Keratinocyte (primary cell): Measurements from ENCODE around the gene NEIL1. TPM values are rescaled to one million over a fixed set of nuclear protein-coding genes. Genes with fewer than 3 reads are reported as not detected.

Source experiments
- DNase-seq: peaks from one replicate; pipeline ENCODE4 v3.0.0-alpha.2; 2011; ENCODE audit warnings: low read depth, missing footprints, low spot score
- FAIRE-seq: peaks from 2 replicates; lab custom pipeline; 2011; peaks lifted over from hg19 to GRCh38; lab: Jason Lieb, UNC
- H2AFZ ChIP-seq: 2 replicates; pipeline ENCODE4 v1.6.0; 2012; ENCODE audit warnings: low read length, control low read depth, inconsistent platforms; ENCODE audit not compliant: control insufficient read depth
- H3K27ac ChIP-seq: 2 replicates; pipeline ENCODE4 v1.5.1; 2011; ENCODE audit warnings: low read length; ENCODE audit not compliant: control insufficient read depth, insufficient read depth
- H3K27me3 ChIP-seq: 3 replicates; pipeline ENCODE4 v1.6.0; 2011; ENCODE audit warnings: low read length; ENCODE audit not compliant: control insufficient read depth, insufficient read depth; ENCODE audit errors: extremely low read depth
- H3K36me3 ChIP-seq, 2 experiments: 2 replicates in 1 of 2; 3 replicates in 1 of 2; pipeline ENCODE4 v1.5.1; 2011; ENCODE audit warnings: low read length in 2 of 2, mild to moderate bottlenecking in 1 of 2; ENCODE audit not compliant: control insufficient read depth in 2 of 2, insufficient read depth in 2 of 2; ENCODE audit errors: extremely low read depth in 1 of 2
- H3K4me1 ChIP-seq: 3 replicates; pipeline ENCODE4 v1.5.1; 2011; ENCODE audit warnings: low read length; ENCODE audit not compliant: control insufficient read depth, insufficient read depth; ENCODE audit errors: extremely low read depth
- H3K4me2 ChIP-seq: 3 replicates; pipeline ENCODE4 v1.6.0; 2011; ENCODE audit warnings: low read depth, low read length; ENCODE audit not compliant: control insufficient read depth, insufficient read depth; ENCODE audit errors: extremely low read depth
- H3K4me3 ChIP-seq, 3 experiments: fragments of 200-600 bp in 1 of 3; sonication (generic) in 1 of 3; 2 replicates in 2 of 3; 3 replicates in 1 of 3; pipeline ENCODE4 v1.5.1; 2011 to 2016; ENCODE audit warnings: low read length in 3 of 3, mild to moderate bottlenecking in 3 of 3, control low read depth in 2 of 3, inconsistent platforms in 1 of 3, low read depth in 1 of 3, mixed read lengths in 1 of 3, mixed run types in 1 of 3, moderate library complexity in 1 of 3; ENCODE audit not compliant: control insufficient read depth in 2 of 3, insufficient read depth in 2 of 3; ENCODE audit errors: extremely low read depth in 1 of 3
- H3K79me2 ChIP-seq: 2 replicates; pipeline ENCODE4 v1.6.0; 2012; ENCODE audit warnings: low read length; ENCODE audit not compliant: control insufficient read depth, insufficient read depth
- H3K9ac ChIP-seq: 3 replicates; pipeline ENCODE4 v1.6.0; 2011; ENCODE audit warnings: low read length; ENCODE audit not compliant: control insufficient read depth, insufficient read depth; ENCODE audit errors: extremely low read depth
- H3K9me1 ChIP-seq: 3 replicates; pipeline ENCODE4 v1.6.0; 2011; ENCODE audit warnings: low read length; ENCODE audit not compliant: control insufficient read depth, insufficient read depth; ENCODE audit errors: extremely low read depth
- H3K9me3 ChIP-seq: 2 replicates; pipeline ENCODE4 v1.5.1; 2012; ENCODE audit warnings: low read depth, low read length; ENCODE audit not compliant: control insufficient read depth
- H4K20me1 ChIP-seq: 3 replicates; pipeline ENCODE4 v1.6.0; 2011; ENCODE audit warnings: low read length; ENCODE audit not compliant: control insufficient read depth, insufficient read depth; ENCODE audit errors: extremely low read depth
- CTCF ChIP-seq, 3 experiments: IDR thresholded peaks in 1 of 3; conservative IDR thresholded peaks in 1 of 3; optimal IDR thresholded peaks in 1 of 3; 2 replicates in 2 of 3; 3 replicates in 1 of 3; pipeline versions ENCODE3 to v1.5.1; 2011; ENCODE audit warnings: low read length in 3 of 3, mild to moderate bottlenecking in 3 of 3, moderate library complexity in 2 of 3, control low read depth in 1 of 3, inconsistent platforms in 1 of 3; ENCODE audit not compliant: insufficient read depth in 2 of 3; ENCODE audit errors: extremely low read depth in 1 of 3
- EZH2 ChIP-seq: IDR thresholded peaks from one replicate; pipeline ENCODE4 v1.6.1; 2012; ENCODE audit warnings: inconsistent platforms, mild to moderate bottlenecking, low read length, moderate library complexity
- dilution Hi-C: fragments of 300-500 bp; cut with MboI; formaldehyde crosslinking; loops from one replicate; pipeline ENCODE4 v1.7.0; 2020; ENCODE audit warnings: low sequenced_read_pairs; ENCODE audit not compliant: extremely low pct_ligation_motif_present
- polyA plus RNA-seq, 5 experiments: library from polyadenylated mRNA; depleted of rRNA in 3 of 5; stranded (reverse) in 3 of 5; stranded (forward) in 1 of 5; unstranded in 1 of 5; fragments of >200 nt; gene quantifications; 1 replicate in 1 of 5; 2 replicates in 3 of 5; 3 replicates in 1 of 5; pipeline versions ENCODE4 v1.2.1 to v1.2.3, GENCODE V29; 2011 to 2012; ENCODE audit warnings: missing spikeins in 2 of 5, low read depth in 1 of 5, low replicate concordance in 1 of 5

The NEIL1 gene
- polyA plus RNA-seq, 1 donor (not counting 4 experiments of a cell fraction or from before 2014, with no cell fraction given), result 5.5 TPM

- FAIRE-seq, result no peak
- Histone ChIP-seq H2AFZ (no peak overlapping the region), H3K4me3 (peak overlapping the region; percentile 74 to 84 (median 79)), H3K4me2 (peak overlapping the region; percentile 58), H3K9ac (peak overlapping the region; percentile 92), H3K9me1 (no peaks in the 10 kb centered on the region), H3K4me1 (peaks cover 30% of the 10 kb centered on the region), H4K20me1 (no peaks in the 10 kb centered on the region), H3K27me3 (no peaks in the 10 kb centered on the region), H3K79me2 (peaks cover 12% of the 10 kb centered on the region), H3K9me3 (no peaks in the 10 kb centered on the region), H3K27ac (peak overlapping the region; percentile 72), H3K36me3 (peaks cover 21 to 39% of the 10 kb centered on the region in 2 experiments)
- TF ChIP-seq EZH2, result no peak
- no peak for TF ChIP-seq CTCF (optimal IDR thresholded peaks at IDR 0.05 in 1 of 3, IDR thresholded peaks at IDR 0.05 in 1 of 3, conservative IDR thresholded peaks at IDR 0.05 in 1 of 3; ENCODE audit: extremely low read depth in 1 of 3, insufficient read depth in 2 of 3, low read length in 3 of 3)
- dilution Hi-C loops, result no loop called here
- DNase-seq, result no peak
Measured at GRCh38 chr15:75367406-75367912, 20.6 kb downstream of the NEIL1 start.

- H3K79me2 ChIP-seq, result peaks cover 12% of the 10 kb centered on the region
- H3K36me3 ChIP-seq, result peaks cover 18 to 39% of the 10 kb centered on the region in 2 experiments
- no peaks in the 10 kb centered on the region for H4K20me1 ChIP-seq
- TF ChIP-seq CTCF (optimal IDR thresholded peaks at IDR 0.05 in 1 of 3, IDR thresholded peaks at IDR 0.05 in 1 of 3, conservative IDR thresholded peaks at IDR 0.05 in 1 of 3; ENCODE audit: extremely low read depth in 1 of 3, insufficient read depth in 2 of 3, low read length in 3 of 3) (peak; percentile 75 to 94 (median 84)), EZH2 (no peak)
- H3K9me3 ChIP-seq, result no peaks in the 10 kb centered on the region
- FAIRE-seq (peak; percentile 92), DNase-seq (peak; percentile 94)
- dilution Hi-C loops, result no loop called here
- peak within 1 kb of the TSS; percentile 69 for H2AFZ ChIP-seq
- peak within 1 kb of the TSS; percentile 72 for H3K27ac ChIP-seq
- no peaks in the 10 kb centered on the region for H3K9me1 ChIP-seq
- H3K27me3 ChIP-seq, result no peaks in the 10 kb centered on the region
- peak within 1 kb of the TSS; percentile 74 to 84 (median 79) for H3K4me3 ChIP-seq
- H3K4me2 ChIP-seq, result peak within 1 kb of the TSS; percentile 94
- H3K9ac ChIP-seq, result peak within 1 kb of the TSS; percentile 92
- peaks cover 33% of the 10 kb centered on the region for H3K4me1 ChIP-seq
Measured at GRCh38 chr15:75367913-75368688, 21.3 kb downstream of the NEIL1 start, which contains the start of gene MAN2C1. Gene MAN2C1, minus strand, starts transcription at chr15:75368607. Its CDS starts 24 bp downstream, at chr15:75368583.
